Dendritic cell treated with granulocyte-macrophage colony-stimulating factor and Interleukin-4, amounts not matched to agents 40 ng/mL and 50 ng/mL, for 4 days (primary cell): ENCODE data around the gene TPD52L2.
A peak's percentile ranks its signal among the peaks of the same experiment; 100 is the strongest.
"Not testable (repeated sequence)": the region's sequence is repeated elsewhere in the genome, so short reads cannot be mapped to it uniquely, and the experiment has no call there.

Experiments used
- H3K27ac Mint-ChIP-seq: one replicate; pipeline ENCODE4 v1.8.0; 2022; ENCODE audit warnings: mild to moderate bottlenecking, mixed read lengths
- H3K27me3 Mint-ChIP-seq: one replicate; pipeline ENCODE4 v1.8.0; 2022; ENCODE audit warnings: mild to moderate bottlenecking, mixed read lengths
- H3K36me3 Mint-ChIP-seq: one replicate; pipeline ENCODE4 v1.8.0; 2022; ENCODE audit warnings: low read depth, mixed read lengths
- H3K4me1 Mint-ChIP-seq: one replicate; pipeline ENCODE4 v1.8.0; 2022; ENCODE audit warnings: low read depth, mixed read lengths
- H3K4me3 Mint-ChIP-seq: one replicate; pipeline ENCODE4 v1.8.0; 2022; ENCODE audit warnings: mild to moderate bottlenecking, moderate library complexity, mixed read lengths
- H3K9me3 Mint-ChIP-seq: one replicate; pipeline ENCODE4 v1.8.0; 2022; ENCODE audit warnings: mixed read lengths
- intact Hi-C: fragments of 100-400 bp; cut with micrococcal nuclease; formaldehyde crosslinking; loops from one replicate; pipeline ENCODE4 v1.15.0; 2022

Gene TPD52L2

GRCh38 chr20:63917811-63918210, 52.7 kb downstream of the TPD52L2 start:
- Mint-ChIP-seq H3K27me3 (no peaks in the 10 kb centered on the region), H3K4me1 (peaks cover 28% of the 10 kb centered on the region), H3K9me3 (peaks cover 11% of the 10 kb centered on the region), H3K4me3 (no peak overlapping the region), H3K27ac (no peak overlapping the region), H3K36me3 (peaks cover 91% of the 10 kb centered on the region)
- intact Hi-C loops = no loop called here

DNA sequence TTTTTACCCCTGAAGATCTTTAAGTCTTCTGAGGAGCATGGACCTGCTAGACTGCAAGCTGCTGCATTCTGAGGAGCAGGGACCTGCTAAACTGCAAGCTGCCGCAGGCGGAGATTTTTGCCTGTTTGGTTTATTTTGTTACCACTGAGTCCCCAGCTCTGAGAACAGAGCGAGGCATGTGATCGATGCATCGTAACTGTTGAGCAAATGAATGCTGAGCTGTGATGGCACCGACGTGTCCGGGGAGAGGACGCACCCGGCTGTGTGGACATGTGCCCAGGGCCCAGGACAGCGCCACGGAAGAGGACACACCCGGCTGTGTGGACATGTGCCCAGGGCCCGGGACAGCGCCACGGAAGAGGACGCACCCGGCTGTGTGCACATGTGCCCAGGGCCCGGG, 54.1 kb downstream of the TPD52L2 start:
- intact Hi-C loops = no loop called here

GRCh38 chr20:63920226-63920625, 55.2 kb downstream of the TPD52L2 start:
- H3K4me1 Mint-ChIP-seq = peaks cover 13% of the 10 kb centered on the region

More for the DNA sequence above, 54.1 kb downstream of the TPD52L2 start:
- Mint-ChIP-seq H3K36me3 (peaks cover 98% of the 10 kb centered on the region), H3K4me1 (peaks cover 22% of the 10 kb centered on the region), H3K4me3 (no peak overlapping the region), H3K9me3 (peaks cover 11% of the 10 kb centered on the region), H3K27ac (no peak overlapping the region), H3K27me3 (no peaks in the 10 kb centered on the region)

GRCh38 chr20:63923651-63924050, 58.6 kb downstream of the TPD52L2 start:
- Mint-ChIP-seq H3K27me3 (no peaks in the 10 kb centered on the region), H3K4me1 (peaks cover 6% of the 10 kb centered on the region), H3K27ac (no peak overlapping the region), H3K9me3 (no peaks in the 10 kb centered on the region), H3K36me3 (peaks cover 98% of the 10 kb centered on the region), H3K4me3 (no peak overlapping the region)
- intact Hi-C loops = no loop called here

More at GRCh38 chr20:63920226-63920625, 55.2 kb downstream of the TPD52L2 start:
- intact Hi-C loops = no loop called here
- Mint-ChIP-seq H3K4me3 (no peak overlapping the region), H3K36me3 (peaks cover 98% of the 10 kb centered on the region), H3K9me3 (peaks cover 11% of the 10 kb centered on the region), H3K27me3 (no peaks in the 10 kb centered on the region), H3K27ac (no peak overlapping the region)

DNA sequence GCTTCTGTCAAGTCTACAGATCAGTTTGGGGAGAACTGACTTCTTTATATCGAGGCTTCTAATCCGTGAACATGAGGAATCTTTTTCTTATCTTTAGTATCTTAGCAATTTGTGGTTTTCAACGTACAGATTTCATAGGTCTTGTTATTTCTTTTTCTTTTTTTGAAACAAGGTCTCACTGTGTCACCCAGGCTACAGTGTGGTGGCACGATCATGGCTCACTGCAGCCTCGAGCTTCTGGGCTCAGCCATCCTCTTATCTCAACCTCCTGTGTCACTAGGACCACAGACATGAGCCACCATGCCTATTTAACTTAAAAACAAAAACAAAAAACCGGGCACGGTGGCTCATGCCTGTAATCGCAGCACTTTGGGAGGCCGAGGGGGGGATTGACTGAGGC, 59.2 kb downstream of the TPD52L2 start:
- no peak overlapping the region for H3K4me3 Mint-ChIP-seq
- H3K36me3 Mint-ChIP-seq = peaks cover 98% of the 10 kb centered on the region
- no peak overlapping the region for H3K27ac Mint-ChIP-seq
- H3K4me1 Mint-ChIP-seq = peaks cover 6% of the 10 kb centered on the region
- H3K9me3 Mint-ChIP-seq = no peaks in the 10 kb centered on the region
- no peaks in the 10 kb centered on the region for H3K27me3 Mint-ChIP-seq
- intact Hi-C loops = no loop called here

DNA sequence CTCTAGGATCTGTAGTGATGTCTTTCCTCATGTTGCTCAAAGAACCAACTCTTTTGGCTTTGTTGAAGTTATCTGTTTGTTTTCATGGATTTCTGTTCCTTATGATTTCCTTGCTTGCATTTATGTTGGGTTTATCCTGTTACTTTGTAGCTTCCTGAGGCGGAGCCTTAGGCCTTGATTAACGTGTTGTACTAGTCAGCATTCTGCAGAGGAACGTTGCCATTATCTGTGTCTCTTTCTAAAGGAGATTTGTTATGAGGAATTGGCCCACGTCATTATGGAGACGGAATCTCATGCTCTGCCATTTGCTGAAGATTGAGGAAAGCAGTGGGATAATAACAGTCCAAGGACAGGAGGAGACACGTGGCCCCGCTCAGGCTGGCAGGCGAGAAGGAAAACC, 61.2 kb downstream of the TPD52L2 start:
- Mint-ChIP-seq H3K4me1 (peaks cover 6% of the 10 kb centered on the region), H3K27me3 (no peaks in the 10 kb centered on the region), H3K27ac (no peak overlapping the region), H3K36me3 (peaks cover 100% of the 10 kb centered on the region), H3K4me3 (no peak overlapping the region), H3K9me3 (no peaks in the 10 kb centered on the region)
- intact Hi-C loops = no loop called here

DNA sequence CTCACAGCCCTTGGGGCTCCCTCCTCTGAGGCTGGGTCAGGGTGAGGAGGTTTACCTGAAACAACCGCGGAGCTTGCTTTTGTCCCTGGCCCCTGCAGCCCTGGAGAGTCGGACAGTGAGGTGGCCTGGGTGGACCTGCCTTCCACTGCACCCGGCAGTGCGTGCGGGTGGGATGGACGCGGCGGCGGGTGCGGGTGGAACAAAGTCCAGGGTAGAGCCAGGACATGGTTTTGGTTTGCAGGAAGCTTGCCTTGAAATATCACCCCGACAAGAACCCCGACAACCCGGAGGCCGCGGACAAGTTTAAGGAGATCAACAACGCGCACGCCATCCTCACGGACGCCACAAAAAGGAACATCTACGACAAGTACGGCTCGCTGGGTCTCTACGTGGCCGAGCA, 64.0 kb downstream of the TPD52L2 start:
- H3K27ac Mint-ChIP-seq = no peak overlapping the region
- intact Hi-C loops = no loop called here
- H3K4me1 Mint-ChIP-seq = peaks cover 21% of the 10 kb centered on the region
- no peaks in the 10 kb centered on the region for H3K27me3 Mint-ChIP-seq
- no peak overlapping the region for H3K4me3 Mint-ChIP-seq
- no peaks in the 10 kb centered on the region for H3K9me3 Mint-ChIP-seq
- H3K36me3 Mint-ChIP-seq = peaks cover 100% of the 10 kb centered on the region

DNA sequence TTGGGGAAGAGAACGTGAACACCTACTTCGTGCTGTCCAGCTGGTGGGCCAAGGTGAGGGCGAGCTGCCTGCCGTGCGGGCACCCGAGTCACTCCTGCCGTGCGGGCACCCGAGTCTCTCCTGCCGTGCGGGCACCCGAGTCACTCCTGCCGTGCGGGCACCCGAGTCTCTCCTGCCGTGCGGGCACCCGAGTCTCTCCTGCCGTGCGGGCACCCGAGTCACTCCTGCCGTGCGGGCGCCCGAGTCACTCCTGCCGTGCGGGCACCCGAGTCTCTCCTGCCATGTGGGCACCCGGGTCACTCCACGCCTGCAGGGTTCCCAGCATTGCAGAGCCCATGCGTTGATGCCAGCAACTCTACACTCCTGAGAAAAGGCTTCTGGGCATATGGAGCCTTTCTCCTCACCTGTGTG, 64.4 kb downstream of the TPD52L2 start:
- Mint-ChIP-seq H3K4me1 (peaks cover 25% of the 10 kb centered on the region), H3K36me3 (peaks cover 100% of the 10 kb centered on the region)
- H3K27me3 Mint-ChIP-seq, H3K27ac Mint-ChIP-seq, H3K9me3 Mint-ChIP-seq, intact Hi-C loops, H3K4me3 Mint-ChIP-seq: not testable (repeated sequence)

- no peaks in the 10 kb centered on the region for H3K9me3 Mint-ChIP-seq
- H3K36me3 Mint-ChIP-seq = peaks cover 100% of the 10 kb centered on the region
- no peaks in the 10 kb centered on the region for H3K27me3 Mint-ChIP-seq
These were observed 66.0 kb downstream of the TPD52L2 start for GRCh38 chr20:63930971-63931553.

GRCh38 chr20:63931735-63932134, 66.7 kb downstream of the TPD52L2 start:
- intact Hi-C loops = no loop called here
- Mint-ChIP-seq H3K9me3 (no peaks in the 10 kb centered on the region), H3K36me3 (peaks cover 100% of the 10 kb centered on the region), H3K27me3 (no peaks in the 10 kb centered on the region), H3K27ac (no peak overlapping the region), H3K4me1 (peaks cover 32% of the 10 kb centered on the region), H3K4me3 (no peak overlapping the region)

More at GRCh38 chr20:63930971-63931553, 66.0 kb downstream of the TPD52L2 start:
- Mint-ChIP-seq H3K4me3 (no peak overlapping the region), H3K4me1 (peaks cover 36% of the 10 kb centered on the region), H3K27ac (no peak overlapping the region)
- intact Hi-C loops = no loop called here

- intact Hi-C loops = no loop called here
- no peak overlapping the region for H3K27ac Mint-ChIP-seq
- peaks cover 32% of the 10 kb centered on the region for H3K4me1 Mint-ChIP-seq
- H3K36me3 Mint-ChIP-seq = peaks cover 100% of the 10 kb centered on the region
- no peaks in the 10 kb centered on the region for H3K9me3 Mint-ChIP-seq
- no peaks in the 10 kb centered on the region for H3K27me3 Mint-ChIP-seq
- H3K4me3 Mint-ChIP-seq = no peak overlapping the region
These were observed 67.6 kb downstream of the TPD52L2 start for GRCh38 chr20:63932606-63933160.

DNA sequence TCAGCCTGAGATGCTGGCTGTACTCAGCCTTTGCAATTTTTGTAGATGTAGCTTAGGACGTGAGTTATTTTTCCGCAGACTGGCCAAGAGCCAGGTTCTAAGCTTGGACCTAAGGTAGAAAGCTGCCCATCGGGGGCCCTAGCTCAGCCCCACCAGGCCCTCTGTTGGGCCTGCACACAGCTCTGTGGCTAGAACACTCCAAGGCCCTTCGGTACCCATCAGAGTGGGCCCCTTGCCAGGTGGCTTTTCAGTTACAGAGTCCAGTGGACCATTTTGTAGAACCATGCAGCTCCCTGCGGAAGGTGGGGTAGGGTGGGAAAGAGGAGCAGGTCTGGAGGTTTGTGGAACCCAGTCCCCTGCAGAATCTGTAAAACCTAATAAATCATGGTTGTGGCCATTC, 68.6 kb downstream of the TPD52L2 start:
- no peak overlapping the region for H3K27ac Mint-ChIP-seq
- H3K9me3 Mint-ChIP-seq = no peaks in the 10 kb centered on the region
- intact Hi-C loops = no loop called here
- no peak overlapping the region for H3K4me3 Mint-ChIP-seq
- peaks cover 95% of the 10 kb centered on the region for H3K36me3 Mint-ChIP-seq
- no peaks in the 10 kb centered on the region for H3K27me3 Mint-ChIP-seq
- H3K4me1 Mint-ChIP-seq = peaks cover 32% of the 10 kb centered on the region

- Mint-ChIP-seq H3K4me3 (peak overlapping the region; percentile 45), H3K27me3 (no peaks in the 10 kb centered on the region), H3K27ac (peak overlapping the region; percentile 72), H3K9me3 (no peaks in the 10 kb centered on the region), H3K36me3 (peaks cover 94% of the 10 kb centered on the region), H3K4me1 (peaks cover 37% of the 10 kb centered on the region)
- intact Hi-C loops = no loop called here
These were observed 69.4 kb downstream of the TPD52L2 start for GRCh38 chr20:63934271-63935068.

DNA sequence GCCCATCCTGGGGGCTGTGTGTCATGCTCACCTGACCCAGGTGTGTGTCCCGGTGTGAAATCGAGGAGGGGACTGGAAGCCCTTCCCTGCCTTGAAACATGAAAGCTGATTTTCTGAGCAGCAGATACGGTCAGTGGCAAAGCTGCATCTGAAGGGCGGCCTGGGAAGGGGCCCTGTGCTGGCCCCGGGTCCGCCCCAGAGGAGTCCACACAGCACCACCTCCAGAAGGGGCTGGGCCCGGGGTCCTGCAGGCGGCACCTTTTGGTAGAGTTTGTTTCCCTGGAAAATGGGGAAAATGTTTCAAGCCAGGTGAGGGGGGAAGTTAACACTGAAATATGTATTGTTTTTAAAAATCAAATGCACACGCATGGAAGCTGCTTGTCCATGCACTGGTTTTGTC, 70.4 kb downstream of the TPD52L2 start:
- Mint-ChIP-seq H3K27me3 (no peaks in the 10 kb centered on the region), H3K9me3 (no peaks in the 10 kb centered on the region), H3K4me1 (peaks cover 42% of the 10 kb centered on the region), H3K27ac (no peak overlapping the region), H3K36me3 (peaks cover 94% of the 10 kb centered on the region), H3K4me3 (no peak overlapping the region)
- intact Hi-C loops = no loop called here
